Right ventricle myocardium superior (tissue), 1 donor: ENCODE measurements around the gene KRTAP22-1. TPM values are rescaled to one million over a fixed set of nuclear protein-coding genes. Genes with fewer than 3 reads are reported as not detected.

Experiments
- ATAC-seq: fragments of 200-7000 bp; cut with Tn5 transposase; one replicate; pipeline ENCODE4 v1.9.1; 2020; ENCODE audit warnings: mild to moderate bottlenecking; ENCODE audit not compliant: poor library complexity
- DNase-seq: peaks from one replicate; pipeline ENCODE4 v3.0.0-alpha.2; 2020
- intact Hi-C: fragments of 100-400 bp; cut with DNase I; formaldehyde crosslinking; loops from one replicate; pipeline ENCODE4 v1.11.2; 2022
- long read RNA-seq: library from polyadenylated mRNA; unstranded; transcript quantifications from one replicate; pipeline ENCODE4 v2.0.0, GENCODE V29; 2021
- total RNA-seq: library from RNA; stranded (reverse); fragmentation: NEBNext Ultra II Directional; extraction: Animal tissue kit (Norgen Biotek cat#: 25700); gene quantifications from one replicate; pipeline ENCODE4 v1.2.1, GENCODE V29; 2021
- donor health status: DM: no; HTN: yes; CAD: no; lungs with severe emphysema.

Gene KRTAP22-1
- total RNA-seq: not detected
- long read RNA-seq: 0 reads

DNA sequence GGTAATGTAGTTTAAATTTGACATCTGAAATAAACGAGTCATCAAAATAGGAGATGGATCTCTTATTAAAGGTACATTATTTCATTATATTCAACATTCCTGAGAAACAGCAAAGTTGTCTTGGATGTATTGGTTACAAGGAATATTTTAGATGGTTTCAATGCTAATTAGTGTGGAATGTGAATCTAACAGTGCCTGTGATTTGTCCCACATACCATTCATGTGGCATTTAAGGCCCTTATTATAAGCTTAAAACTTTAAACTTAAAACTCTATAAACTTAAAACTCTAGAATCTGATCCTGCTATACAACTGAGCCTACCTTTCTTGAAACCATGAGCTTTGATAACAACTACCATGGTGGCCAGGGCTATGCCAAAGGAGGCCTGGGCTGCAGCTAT lies at the start of gene KRTAP22-1:
Gene KRTAP22-1, plus strand, starts transcription at position 301 of the 400 bp plus-strand sequence.
- intact Hi-C loops: no loop called here
- no peak for ATAC-seq

DNA sequence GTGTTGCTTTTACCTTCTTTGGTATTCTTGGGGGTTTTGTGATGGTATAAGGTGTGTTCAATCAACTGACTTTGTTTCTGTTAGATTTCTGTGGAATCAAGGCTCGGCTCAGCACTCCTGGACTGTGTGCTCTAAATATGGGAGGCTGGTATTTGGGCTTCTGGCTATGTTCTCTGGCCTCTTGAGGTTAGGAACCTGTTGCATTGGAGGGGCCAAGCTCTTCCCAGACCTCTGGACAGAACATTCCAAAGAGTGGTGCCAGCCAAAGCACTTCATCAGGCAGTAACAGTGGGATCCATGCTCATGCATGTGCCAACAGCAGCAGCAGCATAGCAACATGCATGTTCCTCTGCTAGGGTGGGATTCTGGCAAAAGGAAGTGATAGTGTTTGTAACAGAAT lies 48.1 kb upstream of the KRTAP22-1 start:
- ATAC-seq (peak; percentile 29), DNase-seq (no peak)
- intact Hi-C loops: no loop called here

More for the DNA sequence above, at the start of gene KRTAP22-1:
- no peak for DNase-seq

DNA sequence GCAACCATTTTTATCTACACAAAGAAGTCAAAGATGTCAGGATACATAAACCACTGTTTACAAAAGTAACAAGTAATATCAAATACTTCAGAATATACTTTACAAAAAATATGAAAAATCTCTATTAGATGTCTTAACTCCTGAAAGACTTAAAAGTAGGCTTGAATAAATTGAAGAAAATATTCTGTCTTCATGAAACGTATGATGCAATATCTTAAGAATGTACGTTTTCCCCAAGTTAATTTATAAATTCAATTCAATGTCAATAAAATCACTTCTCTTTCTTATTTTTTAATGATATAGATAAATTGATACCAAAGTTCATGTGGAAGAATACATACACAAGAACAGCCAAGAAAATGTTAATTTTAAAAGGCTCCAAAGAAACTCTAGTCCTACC lies 45.8 kb upstream of the KRTAP22-1 start:
- no peak for ATAC-seq
- no peak for DNase-seq

DNA sequence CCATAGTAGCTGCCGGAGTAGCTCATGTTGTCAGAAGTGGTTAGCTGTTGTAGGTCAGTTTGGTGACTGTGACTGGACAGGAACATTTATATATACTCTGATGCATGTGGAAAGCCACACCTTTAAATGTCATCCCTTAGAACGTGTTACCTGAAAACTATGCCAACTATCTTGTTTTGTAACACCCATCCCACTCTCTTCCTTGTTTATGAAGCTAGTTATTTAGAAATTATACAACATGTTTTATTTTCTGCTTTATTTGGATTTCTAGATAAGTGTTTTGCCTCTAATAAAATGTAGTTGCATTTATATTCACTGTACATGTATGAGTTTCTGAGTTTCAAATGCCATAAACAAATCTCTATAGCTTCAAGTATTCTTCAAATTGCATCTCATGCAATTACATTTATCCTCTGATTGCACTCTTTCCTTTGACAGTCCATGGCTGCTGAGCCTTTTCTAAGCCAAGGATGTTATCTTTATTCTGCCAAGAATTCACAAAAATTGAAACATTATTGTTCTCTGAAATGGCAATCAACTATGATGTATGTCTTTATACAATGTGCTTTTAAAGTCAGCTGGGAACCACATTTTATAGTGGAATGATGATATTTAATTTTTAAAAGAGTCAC lies 39.5 kb upstream of the KRTAP22-1 start, which contains the start of gene KRTAP19-7:
Gene KRTAP19-7, minus strand, starts transcription at position 51 of the 632 bp plus-strand sequence. Its CDS starts 25 bp downstream, at position 26.
- intact Hi-C loops: no loop called here
- no peak for ATAC-seq

More for the DNA sequence above, 45.8 kb upstream of the KRTAP22-1 start:
- intact Hi-C loops: no loop called here

DNA sequence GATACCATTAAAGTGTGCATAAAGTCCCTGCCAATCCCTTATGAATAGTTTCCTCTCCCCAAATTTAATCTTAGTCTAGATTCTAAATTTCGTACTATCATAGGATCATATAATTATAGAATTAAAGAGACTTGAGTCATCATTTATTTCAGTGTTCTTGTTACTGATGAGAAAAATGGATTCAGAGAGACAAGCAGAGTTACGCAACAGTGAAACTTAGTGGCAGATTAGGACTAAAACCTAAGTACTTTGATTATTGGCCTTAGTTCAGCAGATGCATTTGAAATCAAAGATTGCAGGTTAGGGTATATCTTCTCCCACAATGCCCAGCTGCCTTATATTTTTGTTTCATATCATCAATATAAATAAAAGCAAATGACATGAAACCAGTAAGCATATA lies 38.9 kb upstream of the KRTAP22-1 start:
- no peak for ATAC-seq
- intact Hi-C loops: no loop called here
- DNase-seq: no peak

More for the DNA sequence above, 39.5 kb upstream of the KRTAP22-1 start, which contains the start of gene KRTAP19-7:
- DNase-seq: no peak

DNA sequence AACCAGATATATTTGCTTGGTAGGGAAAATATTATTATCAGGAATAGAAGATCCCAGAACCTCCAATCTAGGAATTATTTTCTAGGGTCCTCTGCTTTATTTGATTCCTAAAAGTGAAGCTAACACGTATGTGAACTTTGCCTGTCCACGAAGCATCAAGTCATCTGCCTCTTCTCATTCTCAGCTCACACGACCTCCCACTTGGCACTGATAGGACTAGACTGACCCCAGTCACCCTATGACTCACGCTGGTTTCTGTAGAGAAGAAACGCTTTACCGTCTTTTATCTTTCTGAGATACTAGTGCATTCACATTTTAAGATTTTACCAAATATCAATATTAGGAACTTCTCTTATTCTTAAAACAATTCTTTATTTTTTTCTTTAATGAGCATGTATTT lies 37.8 kb upstream of the KRTAP22-1 start:
- intact Hi-C loops: no loop called here
- DNase-seq (no peak), ATAC-seq (no peak)

DNA sequence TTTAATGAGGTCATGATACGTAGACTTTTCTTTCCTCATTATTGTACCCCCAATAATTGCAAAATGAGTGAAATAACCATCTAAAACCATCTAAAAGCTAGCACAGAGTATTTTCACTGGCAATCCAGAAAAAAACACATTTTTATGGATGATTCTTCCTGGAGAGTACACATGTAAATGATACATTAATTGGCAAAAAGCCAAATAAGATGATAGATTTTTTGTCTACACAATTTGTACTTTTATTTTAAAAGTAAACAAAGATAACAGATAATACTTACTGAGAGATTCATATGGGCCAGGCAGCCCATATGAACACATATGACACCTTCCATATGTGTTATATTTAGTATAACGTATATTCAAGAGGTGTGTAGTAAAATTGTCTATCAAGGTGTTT lies 37.3 kb upstream of the KRTAP22-1 start:
- ATAC-seq (no peak), DNase-seq (no peak)
- intact Hi-C loops: no loop called here

DNA sequence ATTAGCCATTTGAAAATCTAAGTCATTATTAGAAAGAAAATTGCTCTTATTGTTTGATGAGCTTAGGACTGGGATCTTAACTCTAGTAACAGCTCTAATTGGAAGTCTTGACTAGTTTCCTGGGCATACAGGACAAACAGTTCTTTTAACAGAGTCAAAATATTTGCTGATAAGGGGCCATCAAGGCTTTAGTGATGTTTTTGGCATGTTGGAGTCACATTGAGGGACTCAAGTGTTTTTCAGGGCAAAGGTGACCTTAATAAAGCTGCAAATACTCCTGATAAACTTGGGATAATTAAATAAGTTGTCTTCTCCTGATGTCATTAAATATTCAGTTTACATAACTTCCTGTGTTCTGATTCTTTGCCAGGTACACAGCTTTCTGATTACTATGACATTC lies 33.3 kb upstream of the KRTAP22-1 start:
- intact Hi-C loops: no loop called here
- DNase-seq (no peak), ATAC-seq (peak; percentile 76)

DNA sequence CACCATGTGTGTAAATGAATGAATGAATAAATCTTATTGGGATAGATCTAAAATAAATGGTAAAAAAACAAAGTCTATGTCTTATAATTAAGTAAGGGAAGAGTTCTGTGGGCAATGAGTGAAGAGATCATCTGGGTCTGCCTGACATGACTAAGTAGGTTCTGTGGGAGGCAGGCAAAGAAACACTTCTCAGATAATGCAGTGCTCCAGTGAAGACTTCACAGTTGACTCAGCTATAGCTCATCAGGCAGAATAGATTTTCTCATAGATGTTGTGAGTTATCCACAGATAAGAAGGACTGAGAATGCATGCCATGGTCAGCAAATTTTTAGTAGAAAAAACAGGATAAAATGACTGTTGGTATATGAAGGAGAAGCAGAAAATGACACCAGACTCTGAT lies 23.1 kb upstream of the KRTAP22-1 start:
- ATAC-seq: no peak
- intact Hi-C loops: no loop called here
- DNase-seq: no peak

DNA sequence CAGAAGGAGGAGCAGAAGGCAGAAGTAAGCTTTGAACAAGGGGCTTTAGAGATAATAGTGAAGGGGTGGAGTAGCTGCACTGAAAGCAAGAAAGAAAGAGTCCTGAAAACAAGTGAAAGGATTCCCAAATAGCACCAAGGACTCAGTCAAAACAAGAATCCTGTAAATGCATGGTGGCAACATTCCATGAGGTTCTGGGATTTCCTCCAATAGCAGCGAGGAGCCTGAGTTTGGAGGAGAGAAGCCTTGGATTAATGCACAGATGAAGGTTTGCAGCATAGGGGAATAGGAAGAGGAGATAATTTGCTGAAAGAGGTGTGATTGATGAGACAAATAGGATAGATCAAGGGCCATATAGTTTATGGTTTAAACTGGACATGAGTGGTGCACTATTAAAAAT lies 21.5 kb upstream of the KRTAP22-1 start:
- no peak for DNase-seq
- no peak for ATAC-seq
- intact Hi-C loops: no loop called here

DNA sequence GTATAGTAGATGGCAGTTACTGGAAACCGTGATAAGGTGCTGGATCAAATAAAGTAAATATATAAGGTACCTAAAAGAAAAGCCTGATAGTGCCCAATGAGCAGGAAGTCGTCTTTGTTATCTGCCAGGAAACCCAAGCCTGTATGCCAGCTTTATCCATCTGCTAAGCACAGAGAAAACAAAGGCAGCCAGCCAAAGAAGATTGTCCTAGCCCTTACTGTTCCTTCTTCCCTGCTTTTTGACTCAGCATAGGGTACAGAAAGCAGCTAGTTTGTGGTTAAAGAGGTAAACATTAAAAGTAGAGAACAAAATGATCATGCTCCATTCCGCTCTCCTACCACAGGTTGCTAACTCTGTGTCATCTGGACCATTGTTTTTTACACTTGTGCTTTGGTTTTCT lies 20.8 kb upstream of the KRTAP22-1 start:
- intact Hi-C loops: no loop called here
- DNase-seq (no peak), ATAC-seq (no peak)

DNA sequence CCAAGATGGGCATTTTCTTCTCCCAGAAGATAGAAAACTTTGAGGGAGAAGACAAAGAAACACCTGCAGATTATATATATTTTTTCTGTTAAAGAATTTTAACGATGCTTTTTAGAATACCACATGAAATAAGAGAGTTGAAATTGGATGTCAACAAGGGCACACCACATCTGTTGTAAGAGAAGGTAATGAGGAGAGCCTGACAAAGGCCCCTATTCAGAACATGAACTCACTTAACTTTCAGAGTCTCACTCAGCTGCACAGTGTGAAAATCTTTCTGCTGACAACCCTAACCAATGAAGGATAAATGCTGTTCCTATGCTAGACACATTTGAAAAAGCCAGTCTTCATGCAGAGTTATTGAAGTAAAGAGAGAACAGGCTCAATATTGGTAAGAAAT lies 18.0 kb upstream of the KRTAP22-1 start:
- no peak for ATAC-seq
- intact Hi-C loops: no loop called here
- DNase-seq: no peak

DNA sequence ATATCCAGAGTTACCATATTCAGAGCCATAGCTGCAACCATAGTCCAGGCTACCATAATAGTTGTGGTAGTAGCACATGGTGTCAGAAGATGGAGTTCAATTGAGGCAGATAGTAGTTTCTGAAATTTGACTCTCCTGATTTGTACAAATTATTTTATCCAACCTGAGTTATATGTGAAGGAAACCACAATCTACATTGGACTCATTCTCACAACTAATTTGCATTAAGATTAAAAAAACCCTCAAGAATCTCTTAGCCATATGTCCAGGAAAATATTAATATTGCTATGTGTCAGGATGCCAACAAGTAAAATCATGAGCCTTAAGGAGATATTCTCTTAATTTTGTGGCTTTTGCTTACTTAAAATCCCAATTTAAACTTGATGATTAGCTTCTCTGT lies 10.6 kb upstream of the KRTAP22-1 start, which contains the start of gene KRTAP22-2:
Gene KRTAP22-2, minus strand, starts transcription at position 101 of the 400 bp plus-strand sequence.
- intact Hi-C loops: no loop called here

DNA sequence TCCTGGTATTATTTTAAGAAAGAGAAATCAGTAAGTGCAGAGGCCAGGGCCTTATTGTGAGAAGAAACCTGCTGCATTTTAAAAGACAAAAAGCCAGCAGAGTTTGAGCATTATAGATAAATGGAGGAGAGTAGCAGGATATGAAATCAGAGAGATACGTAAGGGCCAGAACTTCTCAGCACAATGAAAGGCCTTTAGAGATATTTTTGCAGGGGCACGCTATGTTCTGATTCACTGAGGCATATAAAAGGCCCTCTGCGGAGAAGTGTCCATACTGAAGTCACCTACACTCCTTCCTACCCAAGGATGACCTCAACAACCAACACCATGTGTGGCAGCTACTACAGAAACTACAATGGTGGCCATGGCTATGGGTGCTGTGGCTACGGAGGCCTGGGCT lies 8.7 kb upstream of the KRTAP22-1 start, which contains the start of gene KRTAP6-3:
Gene KRTAP6-3, plus strand, starts transcription at position 301 of the 400 bp plus-strand sequence. Its CDS starts 6 bp downstream, at position 307.
- DNase-seq: no peak
- intact Hi-C loops: no loop called here
- no peak for ATAC-seq

More for the DNA sequence above, 10.6 kb upstream of the KRTAP22-1 start, which contains the start of gene KRTAP22-2:
- DNase-seq (no peak), ATAC-seq (no peak)

DNA sequence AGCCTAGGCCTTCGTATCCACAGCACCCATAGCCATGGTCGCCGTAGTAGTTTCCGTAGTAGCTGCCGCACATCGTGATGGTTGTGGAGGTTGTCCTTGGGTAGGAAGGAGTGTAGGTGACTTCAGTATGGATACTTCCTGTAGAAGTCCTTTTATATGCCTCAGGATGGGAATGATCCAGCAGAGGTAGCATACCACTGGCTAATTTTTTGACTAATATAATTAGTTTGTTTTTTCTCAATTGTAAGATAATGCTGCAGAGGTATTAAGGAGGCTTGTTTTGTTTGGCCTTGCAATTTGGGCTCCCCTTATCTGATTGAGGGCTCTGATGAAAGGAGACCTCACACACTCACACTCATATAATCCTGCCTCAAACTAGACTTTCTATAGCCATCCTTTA lies 2.1 kb upstream of the KRTAP22-1 start, which contains the start of gene KRTAP6-2:
Gene KRTAP6-2, minus strand, starts transcription at position 101 of the 400 bp plus-strand sequence. Its CDS starts 28 bp downstream, at position 73.
- intact Hi-C loops: no loop called here
- ATAC-seq: no peak
- no peak for DNase-seq

DNA sequence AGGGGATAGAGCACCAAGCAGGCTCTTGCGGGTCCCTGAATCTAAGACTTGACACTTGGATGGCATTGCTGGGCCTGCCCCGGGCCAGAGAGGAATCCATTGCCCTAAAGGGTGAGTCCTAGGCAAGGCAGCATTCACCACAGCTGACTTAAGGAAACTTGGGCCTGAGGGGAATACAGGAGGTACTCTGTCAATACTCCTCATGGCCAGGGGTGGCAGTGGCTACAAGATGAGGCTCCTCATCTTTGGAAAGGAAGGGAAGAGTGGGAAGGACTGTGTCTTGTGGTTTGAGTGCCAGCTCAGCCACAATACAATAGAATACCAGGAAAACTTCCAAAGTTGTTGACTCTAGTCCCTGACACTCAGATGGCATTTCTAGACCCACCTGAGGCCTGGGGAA lies 5.1 kb downstream of the KRTAP22-1 start:
- no peak for ATAC-seq
- intact Hi-C loops: no loop called here
- DNase-seq: no peak

DNA sequence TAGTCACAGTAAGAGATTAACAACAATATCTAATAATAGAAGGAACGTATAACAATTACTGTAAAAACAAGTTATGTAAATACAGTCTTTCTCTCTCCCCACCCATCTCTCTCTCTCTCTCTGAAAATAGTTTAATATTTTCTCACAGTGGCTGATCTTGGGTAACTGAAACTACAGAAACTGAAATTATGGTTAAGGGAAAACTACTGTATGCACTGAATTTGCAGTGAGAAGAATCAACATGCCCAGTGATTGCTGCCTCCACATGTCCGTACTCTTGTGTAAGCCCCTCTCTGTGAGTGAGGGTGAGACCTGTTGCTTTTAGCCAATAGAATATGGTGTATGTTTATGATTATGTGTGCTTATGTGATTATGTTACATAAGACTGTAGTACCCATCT lies 11.2 kb downstream of the KRTAP22-1 start:
- intact Hi-C loops: no loop called here
- no peak for ATAC-seq
- no peak for DNase-seq

DNA sequence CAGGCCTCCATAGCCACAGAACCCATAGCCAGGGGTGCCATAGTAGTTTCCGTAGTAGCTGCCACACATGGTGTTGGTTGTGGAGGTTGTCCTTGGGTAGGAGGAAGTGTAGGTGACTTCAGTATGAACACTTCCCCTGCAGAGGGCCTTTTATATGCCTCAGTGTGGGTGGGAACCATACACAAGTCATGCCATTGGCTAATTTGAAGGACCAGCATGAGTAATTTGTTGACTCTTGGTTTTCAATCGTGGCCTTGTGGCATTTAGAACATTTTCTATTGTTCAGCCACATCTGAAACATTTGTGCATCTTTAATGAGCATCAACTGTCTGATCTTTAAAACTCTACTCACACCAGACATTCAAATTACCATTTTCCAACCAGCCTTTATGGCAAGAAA lies 12.9 kb downstream of the KRTAP22-1 start, which contains the start of gene KRTAP6-1:
Gene KRTAP6-1, minus strand, starts transcription at position 95 of the 400 bp plus-strand sequence. Its CDS starts 26 bp downstream, at position 69.
- intact Hi-C loops: no loop called here
- ATAC-seq (no peak), DNase-seq (no peak)

DNA sequence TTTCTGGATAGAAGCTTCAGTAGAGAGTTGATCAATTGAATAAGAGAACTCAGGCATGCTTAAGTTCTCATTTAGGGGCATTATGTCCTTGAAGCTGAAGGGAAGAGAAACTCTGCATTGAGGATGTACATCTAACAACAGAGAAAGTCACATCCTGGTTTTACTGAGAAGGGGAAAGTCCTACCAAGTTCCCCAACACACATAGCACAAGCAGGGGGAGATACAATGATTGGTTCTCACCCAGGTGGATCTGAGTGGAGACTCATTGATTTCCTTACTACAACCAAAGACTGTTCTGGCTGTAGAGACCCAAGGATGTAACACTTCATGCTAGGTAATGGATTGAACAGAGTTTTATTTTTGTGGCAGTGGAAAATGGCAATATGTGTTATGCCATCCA lies 14.3 kb downstream of the KRTAP22-1 start:
- no peak for ATAC-seq
- intact Hi-C loops: no loop called here
- no peak for DNase-seq

DNA sequence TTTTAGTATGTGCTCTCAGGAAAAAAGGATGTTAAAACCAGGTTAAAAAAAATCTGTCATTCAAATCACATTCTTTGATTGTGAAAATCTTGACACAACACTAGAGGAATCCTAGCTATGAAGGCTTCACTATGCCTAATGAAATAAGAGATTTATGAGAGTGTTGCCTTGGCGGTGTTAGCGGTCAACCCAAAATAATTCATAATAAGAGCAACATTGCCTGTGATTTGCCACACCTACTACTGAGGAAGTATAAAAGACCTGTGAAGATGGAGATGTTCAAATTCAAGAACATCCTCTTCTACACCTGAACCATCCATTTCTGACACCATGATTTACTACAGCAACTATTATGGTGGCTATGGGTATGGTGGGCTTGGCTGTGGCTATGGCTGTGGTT lies 15.2 kb downstream of the KRTAP22-1 start, which contains the start of gene KRTAP20-1:
Gene KRTAP20-1, plus strand, starts transcription at position 301 of the 400 bp plus-strand sequence. Its CDS starts 30 bp downstream, at position 331.
- no peak for ATAC-seq
- intact Hi-C loops: no loop called here

More for the DNA sequence above, 15.2 kb downstream of the KRTAP22-1 start, which contains the start of gene KRTAP20-1:
- DNase-seq: no peak
